Esophagus squamous epithelium (tissue), 5 donors: ENCODE data around the gene INPP4B. TPM values are rescaled to one million over a fixed set of nuclear protein-coding genes. Genes with fewer than 3 reads are reported as not detected.

Experiments used
- DNase-seq: peaks from one replicate; lab custom pipeline; 2025; lab: John Stamatoyannopoulos, UW
- H3K27ac ChIP-seq, 4 donors: fragments of 200-600 bp; sonication (generic); one replicate each; pipeline ENCODE4 v1.5.1; 2016 to 2019; ENCODE audit warnings: mild to moderate bottlenecking in 1 of 4
- H3K27me3 ChIP-seq, 4 donors: fragments of 200-600 bp; sonication (generic); 1 replicate in 3 of 4; 2 replicates in 1 of 4; pipeline versions ENCODE4 v1.5.1 to v1.6.0; 2017 to 2021; ENCODE audit warnings: antibody characterized with exemption in 1 of 4
- H3K36me3 ChIP-seq, 3 donors: fragments of 200-600 bp; sonication (generic); one replicate each; pipeline ENCODE4 v1.5.1; 2016 to 2019
- H3K4me1 ChIP-seq, 3 donors: fragments of 200-600 bp; sonication (generic); one replicate each; pipeline ENCODE4 v1.5.1; 2017 to 2019
- H3K4me3 ChIP-seq, 4 donors: fragments of 200-600 bp; sonication (generic); 1 replicate in 3 of 4; 2 replicates in 1 of 4; pipeline ENCODE4 v1.5.1; 2016 to 2019; ENCODE audit warnings: mild to moderate bottlenecking in 2 of 4, moderate library complexity in 1 of 4
- H3K9me3 ChIP-seq, 3 donors: fragments of 200-600 bp; sonication (generic); one replicate each; pipeline ENCODE4 v1.5.1; 2016 to 2019
- CTCF ChIP-seq, 6 experiments: fragments of 450-650 bp in 4 of 6; fragments of 200-600 bp in 2 of 6; sonication (generic) in 2 of 6; IDR thresholded peaks; one replicate each; pipeline ENCODE4 v1.5.1; 2016 to 2019; ENCODE audit warnings: antibody characterized with exemption in 6 of 6, mild to moderate bottlenecking in 4 of 6, moderate library complexity in 4 of 6
- POLR2A ChIP-seq, 4 donors: fragments of 450-650 bp; IDR thresholded peaks; one replicate each; pipeline ENCODE4 v1.6.1; 2017; ENCODE audit warnings: antibody characterized with exemption in 4 of 4, mild to moderate bottlenecking in 4 of 4, moderate library complexity in 3 of 4
- WGBS, 2 donors: methylation state at CpG; one replicate each; pipeline ENCODE4 v1.1.5; 2018; 5-methylcytosine and 5-hydroxymethylcytosine counted together
- intact Hi-C: fragments of 100-400 bp; cut with DNase I; formaldehyde crosslinking; loops from one replicate; pipeline ENCODE4 v1.15.0; 2022
- total RNA-seq, 4 donors: library from RNA; depleted of rRNA; stranded (reverse); fragments of >200 nt; gene quantifications; one replicate each; pipeline ENCODE4 v1.1.0, GENCODE V29; 2016
- donor health status: DM: yes; HTN: yes; CAD: no.

INPP4B gene
- total RNA-seq, 4 donors from 2014 or later = 14.3 to 49.7 (median 21.3) TPM

GRCh38 chr4:142447009-142447408, 399.1 kb downstream of the INPP4B start:
- no peak for TF ChIP-seq CTCF (IDR thresholded peaks at IDR 0.05)
- TF ChIP-seq POLR2A (IDR thresholded peaks at IDR 0.05) = no peak
- no peak for DNase-seq
- Histone ChIP-seq H3K4me1 (peaks cover 0 to 6% (median 0%) of the 10 kb centered on the region in 3 donors), H3K36me3 (no peaks in the 10 kb centered on the region), H3K9me3 (no peaks in the 10 kb centered on the region), H3K4me3 (no peak overlapping the region), H3K27me3 (no peaks in the 10 kb centered on the region), H3K27ac (no peak overlapping the region)
- intact Hi-C loops = no loop called here
- 56 to 73% methylated on average over 3 of the region's 3 CpGs for WGBS, 2 donors

- Histone ChIP-seq H3K9me3 (no peaks in the 10 kb centered on the region), H3K36me3 (no peaks in the 10 kb centered on the region), H3K4me3 (no peak overlapping the region), H3K27me3 (no peaks in the 10 kb centered on the region), H3K4me1 (no peaks in the 10 kb centered on the region), H3K27ac (no peak overlapping the region)
- intact Hi-C loops = no loop called here
- 82 to 94% methylated on average over 5 of the region's 5 CpGs for WGBS, 2 donors
- no peak for DNase-seq
- TF ChIP-seq CTCF (IDR thresholded peaks at IDR 0.05) = no peak
- no peak for TF ChIP-seq POLR2A (IDR thresholded peaks at IDR 0.05)
Measured at GRCh38 chr4:142443469-142443868, 402.6 kb downstream of the INPP4B start.

GRCh38 chr4:142440093-142440492, 406.0 kb downstream of the INPP4B start:
- H3K4me3 ChIP-seq = no peak overlapping the region
- DNase-seq = no peak
- H3K9me3 ChIP-seq = no peaks in the 10 kb centered on the region
- H3K27ac ChIP-seq = no peak overlapping the region
- intact Hi-C loops = no loop called here
- H3K36me3 ChIP-seq = no peaks in the 10 kb centered on the region
- H3K27me3 ChIP-seq = no peaks in the 10 kb centered on the region
- no peaks in the 10 kb centered on the region for H3K4me1 ChIP-seq
- WGBS, 2 donors = 82 to 92% methylated on average over 2 of the region's 2 CpGs
- TF ChIP-seq CTCF (IDR thresholded peaks at IDR 0.05) (no peak), POLR2A (IDR thresholded peaks at IDR 0.05) (no peak)

- Histone ChIP-seq H3K9me3 (no peaks in the 10 kb centered on the region), H3K4me3 (no peak overlapping the region), H3K27me3 (no peaks in the 10 kb centered on the region), H3K4me1 (no peaks in the 10 kb centered on the region), H3K36me3 (no peaks in the 10 kb centered on the region), H3K27ac (no peak overlapping the region)
- 70 to 93% methylated on average over 4 to 5 of the region's 8 CpGs for WGBS, 2 donors
- intact Hi-C loops = no loop called here
- no peak for TF ChIP-seq CTCF (IDR thresholded peaks at IDR 0.05)
- no peak for TF ChIP-seq POLR2A (IDR thresholded peaks at IDR 0.05)
- no peak for DNase-seq
Measured at GRCh38 chr4:142435599-142436235, 410.4 kb downstream of the INPP4B start.

- TF ChIP-seq CTCF (IDR thresholded peaks at IDR 0.05) (no peak), POLR2A (IDR thresholded peaks at IDR 0.05) (no peak)
- intact Hi-C loops = no loop called here
- no peaks in the 10 kb centered on the region for H3K9me3 ChIP-seq
- WGBS, 2 donors = 85 to 100% methylated on average over 2 of the region's 2 CpGs
- H3K27ac ChIP-seq = no peak overlapping the region
- H3K4me3 ChIP-seq = no peak overlapping the region
- H3K27me3 ChIP-seq = no peaks in the 10 kb centered on the region
- no peaks in the 10 kb centered on the region for H3K4me1 ChIP-seq
- no peaks in the 10 kb centered on the region for H3K36me3 ChIP-seq
- DNase-seq = no peak
Measured at GRCh38 chr4:142434519-142435224, 411.4 kb downstream of the INPP4B start.
